Keratinocyte (primary cell): ENCODE data around the gene VPS11. TPM values are rescaled to one million over a fixed set of nuclear protein-coding genes. Genes with fewer than 3 reads are reported as not detected.

ENCODE experiments used
- DNase-seq: peaks from one replicate; pipeline ENCODE4 v3.0.0-alpha.2; 2011; ENCODE audit warnings: low read depth, missing footprints, low spot score
- FAIRE-seq: peaks from 2 replicates; lab custom pipeline; 2011; peaks lifted over from hg19 to GRCh38; lab: Jason Lieb, UNC
- H2AFZ ChIP-seq: 2 replicates; pipeline ENCODE4 v1.6.0; 2012; ENCODE audit warnings: low read length, control low read depth, inconsistent platforms; ENCODE audit not compliant: control insufficient read depth
- H3K27ac ChIP-seq: 2 replicates; pipeline ENCODE4 v1.5.1; 2011; ENCODE audit warnings: low read length; ENCODE audit not compliant: control insufficient read depth, insufficient read depth
- H3K27me3 ChIP-seq: 3 replicates; pipeline ENCODE4 v1.6.0; 2011; ENCODE audit warnings: low read length; ENCODE audit not compliant: control insufficient read depth, insufficient read depth; ENCODE audit errors: extremely low read depth
- H3K36me3 ChIP-seq, 2 experiments: 2 replicates in 1 of 2; 3 replicates in 1 of 2; pipeline ENCODE4 v1.5.1; 2011; ENCODE audit warnings: low read length in 2 of 2, mild to moderate bottlenecking in 1 of 2; ENCODE audit not compliant: control insufficient read depth in 2 of 2, insufficient read depth in 2 of 2; ENCODE audit errors: extremely low read depth in 1 of 2
- H3K4me1 ChIP-seq: 3 replicates; pipeline ENCODE4 v1.5.1; 2011; ENCODE audit warnings: low read length; ENCODE audit not compliant: control insufficient read depth, insufficient read depth; ENCODE audit errors: extremely low read depth
- H3K4me2 ChIP-seq: 3 replicates; pipeline ENCODE4 v1.6.0; 2011; ENCODE audit warnings: low read depth, low read length; ENCODE audit not compliant: control insufficient read depth, insufficient read depth; ENCODE audit errors: extremely low read depth
- H3K4me3 ChIP-seq, 3 experiments: fragments of 200-600 bp in 1 of 3; sonication (generic) in 1 of 3; 2 replicates in 2 of 3; 3 replicates in 1 of 3; pipeline ENCODE4 v1.5.1; 2011 to 2016; ENCODE audit warnings: low read length in 3 of 3, mild to moderate bottlenecking in 3 of 3, control low read depth in 2 of 3, inconsistent platforms in 1 of 3, low read depth in 1 of 3, mixed read lengths in 1 of 3, mixed run types in 1 of 3, moderate library complexity in 1 of 3; ENCODE audit not compliant: control insufficient read depth in 2 of 3, insufficient read depth in 2 of 3; ENCODE audit errors: extremely low read depth in 1 of 3
- H3K79me2 ChIP-seq: 2 replicates; pipeline ENCODE4 v1.6.0; 2012; ENCODE audit warnings: low read length; ENCODE audit not compliant: control insufficient read depth, insufficient read depth
- H3K9ac ChIP-seq: 3 replicates; pipeline ENCODE4 v1.6.0; 2011; ENCODE audit warnings: low read length; ENCODE audit not compliant: control insufficient read depth, insufficient read depth; ENCODE audit errors: extremely low read depth
- H3K9me1 ChIP-seq: 3 replicates; pipeline ENCODE4 v1.6.0; 2011; ENCODE audit warnings: low read length; ENCODE audit not compliant: control insufficient read depth, insufficient read depth; ENCODE audit errors: extremely low read depth
- H3K9me3 ChIP-seq: 2 replicates; pipeline ENCODE4 v1.5.1; 2012; ENCODE audit warnings: low read depth, low read length; ENCODE audit not compliant: control insufficient read depth
- H4K20me1 ChIP-seq: 3 replicates; pipeline ENCODE4 v1.6.0; 2011; ENCODE audit warnings: low read length; ENCODE audit not compliant: control insufficient read depth, insufficient read depth; ENCODE audit errors: extremely low read depth
- CTCF ChIP-seq, 3 experiments: IDR thresholded peaks in 1 of 3; conservative IDR thresholded peaks in 1 of 3; optimal IDR thresholded peaks in 1 of 3; 2 replicates in 2 of 3; 3 replicates in 1 of 3; pipeline versions ENCODE3 to v1.5.1; 2011; ENCODE audit warnings: low read length in 3 of 3, mild to moderate bottlenecking in 3 of 3, moderate library complexity in 2 of 3, control low read depth in 1 of 3, inconsistent platforms in 1 of 3; ENCODE audit not compliant: insufficient read depth in 2 of 3; ENCODE audit errors: extremely low read depth in 1 of 3
- EZH2 ChIP-seq: IDR thresholded peaks from one replicate; pipeline ENCODE4 v1.6.1; 2012; ENCODE audit warnings: inconsistent platforms, mild to moderate bottlenecking, low read length, moderate library complexity
- dilution Hi-C: fragments of 300-500 bp; cut with MboI; formaldehyde crosslinking; loops from one replicate; pipeline ENCODE4 v1.7.0; 2020; ENCODE audit warnings: low sequenced_read_pairs; ENCODE audit not compliant: extremely low pct_ligation_motif_present
- polyA plus RNA-seq, 5 experiments: library from polyadenylated mRNA; depleted of rRNA in 3 of 5; stranded (reverse) in 3 of 5; stranded (forward) in 1 of 5; unstranded in 1 of 5; fragments of >200 nt; gene quantifications; 1 replicate in 1 of 5; 2 replicates in 3 of 5; 3 replicates in 1 of 5; pipeline versions ENCODE4 v1.2.1 to v1.2.3, GENCODE V29; 2011 to 2012; ENCODE audit warnings: missing spikeins in 2 of 5, low read depth in 1 of 5, low replicate concordance in 1 of 5

VPS11 gene
- polyA plus RNA-seq, 1 donor (not counting 4 experiments of a cell fraction or from before 2014, with no cell fraction given) = 12.1 TPM

GRCh38 chr11:119046489-119046888 is 21.1 kb upstream of the VPS11 start:
- TF ChIP-seq EZH2 (no peak), CTCF (optimal IDR thresholded peaks at IDR 0.05 in 1 of 3, IDR thresholded peaks at IDR 0.05 in 1 of 3, conservative IDR thresholded peaks at IDR 0.05 in 1 of 3; ENCODE audit: extremely low read depth in 1 of 3, insufficient read depth in 2 of 3, low read length in 3 of 3) (no peak)
- H3K79me2 ChIP-seq = no peaks in the 10 kb centered on the region

GRCh38 chr11:119047205-119047604 is 20.4 kb upstream of the VPS11 start:
- H3K4me2 ChIP-seq = no peak overlapping the region
- TF ChIP-seq EZH2 (no peak), CTCF (optimal IDR thresholded peaks at IDR 0.05 in 1 of 3, IDR thresholded peaks at IDR 0.05 in 1 of 3, conservative IDR thresholded peaks at IDR 0.05 in 1 of 3; ENCODE audit: extremely low read depth in 1 of 3, insufficient read depth in 2 of 3, low read length in 3 of 3) (no peak)
- no peak for FAIRE-seq
- H3K36me3 ChIP-seq = peaks cover 54 to 63% of the 10 kb centered on the region in 2 experiments
- peaks cover 1% of the 10 kb centered on the region for H3K79me2 ChIP-seq
- no peak overlapping the region for H2AFZ ChIP-seq
- dilution Hi-C loops = no loop called here
- H3K27ac ChIP-seq = no peak overlapping the region
- no peaks in the 10 kb centered on the region for H3K9me3 ChIP-seq
- H3K27me3 ChIP-seq = no peaks in the 10 kb centered on the region
- no peak overlapping the region for H3K9ac ChIP-seq
- no peaks in the 10 kb centered on the region for H4K20me1 ChIP-seq
- H3K4me1 ChIP-seq = peaks cover 2% of the 10 kb centered on the region
- no peak for DNase-seq
- H3K9me1 ChIP-seq = no peaks in the 10 kb centered on the region
- H3K4me3 ChIP-seq = no peak overlapping the region

More at GRCh38 chr11:119046489-119046888, 21.1 kb upstream of the VPS11 start:
- Histone ChIP-seq H3K9ac (no peak overlapping the region), H3K27me3 (no peaks in the 10 kb centered on the region), H3K36me3 (peaks cover 47 to 56% of the 10 kb centered on the region in 2 experiments), H2AFZ (no peak overlapping the region), H3K27ac (no peak overlapping the region), H3K4me3 (no peak overlapping the region), H3K4me1 (no peaks in the 10 kb centered on the region), H4K20me1 (no peaks in the 10 kb centered on the region), H3K9me3 (no peaks in the 10 kb centered on the region), H3K9me1 (no peaks in the 10 kb centered on the region), H3K4me2 (no peak overlapping the region)
- no peak for DNase-seq
- FAIRE-seq = no peak
- dilution Hi-C loops = no loop called here
